NCI-H1105 treated with DMSO at 0.1 percent for 48 hours (cell line): Measurements from ENCODE around the gene ADAMTS18.
"Not testable (repeated sequence)": the region's sequence is repeated elsewhere in the genome, so short reads cannot be mapped to it uniquely, and the experiment has no call there.

Experiments used
- DNase-seq: peaks from one replicate; lab custom pipeline; 2025; lab: John Stamatoyannopoulos, UW

Gene ADAMTS18, protein sequence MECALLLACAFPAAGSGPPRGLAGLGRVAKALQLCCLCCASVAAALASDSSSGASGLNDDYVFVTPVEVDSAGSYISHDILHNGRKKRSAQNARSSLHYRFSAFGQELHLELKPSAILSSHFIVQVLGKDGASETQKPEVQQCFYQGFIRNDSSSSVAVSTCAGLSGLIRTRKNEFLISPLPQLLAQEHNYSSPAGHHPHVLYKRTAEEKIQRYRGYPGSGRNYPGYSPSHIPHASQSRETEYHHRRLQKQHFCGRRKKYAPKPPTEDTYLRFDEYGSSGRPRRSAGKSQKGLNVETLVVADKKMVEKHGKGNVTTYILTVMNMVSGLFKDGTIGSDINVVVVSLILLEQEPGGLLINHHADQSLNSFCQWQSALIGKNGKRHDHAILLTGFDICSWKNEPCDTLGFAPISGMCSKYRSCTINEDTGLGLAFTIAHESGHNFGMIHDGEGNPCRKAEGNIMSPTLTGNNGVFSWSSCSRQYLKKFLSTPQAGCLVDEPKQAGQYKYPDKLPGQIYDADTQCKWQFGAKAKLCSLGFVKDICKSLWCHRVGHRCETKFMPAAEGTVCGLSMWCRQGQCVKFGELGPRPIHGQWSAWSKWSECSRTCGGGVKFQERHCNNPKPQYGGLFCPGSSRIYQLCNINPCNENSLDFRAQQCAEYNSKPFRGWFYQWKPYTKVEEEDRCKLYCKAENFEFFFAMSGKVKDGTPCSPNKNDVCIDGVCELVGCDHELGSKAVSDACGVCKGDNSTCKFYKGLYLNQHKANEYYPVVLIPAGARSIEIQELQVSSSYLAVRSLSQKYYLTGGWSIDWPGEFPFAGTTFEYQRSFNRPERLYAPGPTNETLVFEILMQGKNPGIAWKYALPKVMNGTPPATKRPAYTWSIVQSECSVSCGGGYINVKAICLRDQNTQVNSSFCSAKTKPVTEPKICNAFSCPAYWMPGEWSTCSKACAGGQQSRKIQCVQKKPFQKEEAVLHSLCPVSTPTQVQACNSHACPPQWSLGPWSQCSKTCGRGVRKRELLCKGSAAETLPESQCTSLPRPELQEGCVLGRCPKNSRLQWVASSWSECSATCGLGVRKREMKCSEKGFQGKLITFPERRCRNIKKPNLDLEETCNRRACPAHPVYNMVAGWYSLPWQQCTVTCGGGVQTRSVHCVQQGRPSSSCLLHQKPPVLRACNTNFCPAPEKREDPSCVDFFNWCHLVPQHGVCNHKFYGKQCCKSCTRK (N-terminal part only)

DNA sequence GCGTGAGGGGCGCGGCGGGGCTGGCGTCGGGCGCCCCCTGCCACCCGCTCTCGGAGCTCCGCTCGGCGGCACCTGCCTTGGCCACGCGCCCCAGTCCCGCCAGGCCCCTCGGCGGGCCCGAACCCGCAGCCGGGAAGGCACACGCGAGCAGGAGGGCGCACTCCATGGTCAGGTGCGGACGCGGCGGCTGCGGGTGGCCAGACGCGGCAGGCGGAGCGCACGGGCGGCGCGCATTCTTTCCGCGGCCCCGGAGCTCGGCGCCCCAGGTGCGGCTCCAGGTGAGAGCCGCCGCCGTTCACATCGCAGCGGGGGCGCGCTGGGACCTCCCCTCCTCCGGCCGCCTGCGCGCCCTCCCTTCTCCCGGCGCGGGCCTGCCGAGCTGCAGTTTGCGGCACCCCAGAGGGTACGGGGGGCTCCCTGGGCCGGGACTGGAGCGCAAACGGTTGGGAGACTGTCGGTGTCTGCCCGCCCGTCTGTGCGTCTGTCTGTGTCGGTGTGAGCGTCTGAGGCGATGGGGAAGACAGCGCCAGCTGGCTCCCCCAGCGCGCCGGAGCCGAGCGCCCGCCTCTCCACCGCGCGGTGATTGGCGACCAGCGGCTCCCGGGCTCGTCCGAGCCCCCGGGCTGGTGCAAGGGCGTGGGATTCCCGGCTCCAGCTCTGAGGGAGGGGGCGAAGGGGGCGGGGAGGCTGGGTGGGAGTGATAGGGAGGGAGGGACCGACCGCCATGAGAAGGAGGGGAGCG lies at the start of gene ADAMTS18:
ADAMTS18 (minus strand) TSS at position 505 of the 742 bp plus-strand sequence; CDS start at position 166, 339 bp downstream.
- DNase-seq, result peak; percentile 52

DNA sequence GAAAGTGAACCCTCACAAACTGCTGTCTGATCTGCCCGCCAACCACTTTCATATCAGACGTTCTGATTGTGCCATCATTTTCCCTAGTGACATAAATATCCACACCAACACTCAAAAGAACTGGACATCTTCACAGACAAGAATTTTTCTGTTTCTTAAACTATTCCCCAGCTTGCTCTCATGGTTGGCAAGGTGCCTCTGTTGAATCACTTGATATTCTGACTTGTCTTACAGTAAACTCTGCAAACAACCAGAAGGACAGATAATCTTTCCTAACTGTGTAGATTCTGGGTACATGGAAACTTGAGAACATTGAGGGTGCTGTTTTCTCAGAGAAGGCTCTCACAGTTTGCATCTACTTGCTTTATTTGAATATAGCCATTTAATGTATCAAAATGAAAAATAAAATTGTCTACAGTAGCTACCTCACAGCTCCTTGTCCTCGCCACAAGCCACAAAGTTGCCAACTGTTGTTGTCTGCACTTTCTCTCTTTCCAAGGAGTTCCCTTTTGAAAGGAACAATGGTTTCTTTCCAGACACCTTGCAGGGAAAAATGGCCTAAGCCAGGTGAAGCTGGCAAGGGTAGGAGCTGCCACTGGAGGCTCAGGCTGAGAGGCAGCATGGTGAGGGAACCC lies 46.0 kb upstream of the ADAMTS18 start:
- DNase-seq, result no peak

DNA sequence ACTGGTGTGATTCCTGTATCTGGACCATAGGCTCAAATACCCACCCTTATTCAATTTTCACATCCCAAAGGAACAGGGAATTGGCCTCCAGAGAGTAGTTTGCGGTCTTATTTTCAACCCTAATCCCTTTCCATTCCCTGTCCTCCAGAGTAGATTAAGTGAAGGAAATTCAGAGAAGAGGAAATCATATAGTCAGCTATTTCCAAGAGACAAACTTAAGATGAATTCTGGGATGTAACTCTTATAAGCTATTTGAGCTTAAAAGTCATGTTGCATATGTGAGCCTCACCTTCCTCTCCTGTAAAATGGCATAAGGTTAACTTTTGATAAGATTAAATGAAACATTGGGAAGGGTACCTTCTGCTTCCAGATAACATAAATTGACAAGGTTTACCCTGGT lies 37.4 kb upstream of the ADAMTS18 start:
- DNase-seq, result no peak

DNA sequence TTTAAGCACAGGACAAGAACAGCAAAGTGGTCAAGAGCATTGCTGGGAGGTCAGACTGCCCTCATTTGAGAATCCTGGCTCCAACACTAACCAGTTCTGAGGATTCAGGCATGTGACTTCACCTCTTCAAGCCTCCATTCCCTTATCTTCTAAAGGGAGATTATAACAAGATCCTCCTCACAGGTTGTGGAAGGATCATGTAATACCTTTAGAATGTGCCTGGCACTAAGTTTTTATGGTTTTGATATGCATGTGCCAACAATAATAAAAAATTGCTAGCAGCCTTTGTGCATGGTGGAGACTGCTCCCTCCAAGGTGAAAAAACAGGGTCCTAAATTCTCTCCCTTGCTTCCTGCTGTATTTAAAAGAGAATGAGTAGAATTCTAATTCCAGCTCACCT lies 36.0 kb upstream of the ADAMTS18 start:
- DNase-seq, result no peak

DNA sequence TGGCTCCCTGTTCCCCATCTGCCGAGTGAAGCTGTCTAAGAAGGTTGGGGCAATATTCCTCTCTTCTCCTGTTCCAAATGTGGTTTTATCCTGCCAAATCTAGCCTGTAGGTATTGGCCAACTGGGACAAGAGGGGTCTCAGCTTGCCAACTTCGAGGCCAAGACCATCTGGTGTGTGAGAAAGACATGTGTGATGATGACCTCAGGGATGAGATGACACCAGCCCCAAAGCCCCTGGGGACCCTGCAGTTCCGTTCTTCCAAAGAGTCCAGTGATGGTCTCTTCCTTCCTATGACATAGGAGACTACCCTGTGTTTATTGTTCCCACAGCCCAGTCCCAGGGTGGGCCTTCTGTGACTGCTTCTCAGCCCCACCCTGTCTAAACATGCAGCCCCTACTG lies 34.8 kb upstream of the ADAMTS18 start:
- no peak for DNase-seq

DNA sequence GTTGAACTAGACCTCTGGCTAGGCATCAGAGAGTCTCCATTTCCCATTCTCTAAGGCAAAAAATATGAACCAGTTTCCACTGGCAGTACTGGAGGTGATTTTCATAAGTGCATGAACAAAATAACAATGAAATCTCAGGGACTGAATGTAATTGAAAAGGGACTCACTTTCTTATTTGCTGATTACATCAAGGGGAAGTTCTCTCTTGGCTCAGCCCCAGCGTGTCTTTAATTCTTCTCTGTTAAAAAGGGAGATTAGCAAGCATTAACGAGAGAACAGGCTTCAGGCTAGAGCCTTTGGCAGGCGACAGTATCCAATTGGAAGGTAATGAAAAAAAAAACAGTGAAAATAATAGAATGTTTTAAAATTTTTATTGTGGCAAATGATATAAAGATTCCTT lies 34.0 kb upstream of the ADAMTS18 start:
- DNase-seq, result peak; percentile 28

DNA sequence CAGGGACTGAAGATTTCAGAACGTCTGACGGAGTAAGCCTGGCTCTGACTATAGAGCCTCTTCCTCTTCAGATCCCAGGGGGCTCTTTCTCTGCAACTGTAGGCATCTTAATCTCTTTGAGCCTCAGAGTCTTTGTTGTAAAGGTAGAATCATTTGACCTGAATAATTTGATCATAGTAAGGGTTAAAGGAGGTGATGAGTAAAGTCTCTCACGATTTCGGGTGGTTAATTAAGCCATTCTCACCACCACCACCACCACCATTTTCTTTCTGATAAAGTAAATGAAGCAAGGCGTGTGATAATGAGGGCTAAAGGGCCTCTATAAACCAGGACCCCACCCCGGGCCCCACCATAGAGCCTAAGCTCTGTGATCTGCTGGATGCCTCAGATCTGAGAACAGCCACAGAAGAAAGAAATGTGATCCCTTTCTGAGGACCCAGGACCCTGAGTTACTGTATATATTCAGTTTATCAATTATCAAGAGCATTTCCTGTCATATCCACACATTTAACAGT lies 33.0 kb upstream of the ADAMTS18 start:
- DNase-seq, result no peak

DNA sequence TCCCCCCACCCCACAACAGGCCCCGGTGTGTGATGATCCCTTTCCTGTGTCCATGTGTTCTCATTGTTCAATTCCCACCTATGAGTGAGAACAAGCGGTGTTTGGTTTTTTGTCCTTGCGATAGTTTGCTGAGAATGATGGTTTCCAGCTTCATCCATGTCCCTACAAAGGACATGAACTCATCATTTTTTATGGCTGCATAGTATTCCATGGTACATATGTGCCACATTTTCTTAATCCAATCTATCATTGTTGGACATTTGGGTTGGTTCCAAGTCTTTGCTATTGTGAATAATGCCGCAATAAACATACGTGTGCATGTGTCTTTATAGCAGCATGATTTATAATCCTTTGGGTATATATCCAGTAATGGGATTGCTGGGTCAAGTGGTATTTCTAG lies 28.8 kb upstream of the ADAMTS18 start:
- not testable (repeated sequence) for DNase-seq

DNA sequence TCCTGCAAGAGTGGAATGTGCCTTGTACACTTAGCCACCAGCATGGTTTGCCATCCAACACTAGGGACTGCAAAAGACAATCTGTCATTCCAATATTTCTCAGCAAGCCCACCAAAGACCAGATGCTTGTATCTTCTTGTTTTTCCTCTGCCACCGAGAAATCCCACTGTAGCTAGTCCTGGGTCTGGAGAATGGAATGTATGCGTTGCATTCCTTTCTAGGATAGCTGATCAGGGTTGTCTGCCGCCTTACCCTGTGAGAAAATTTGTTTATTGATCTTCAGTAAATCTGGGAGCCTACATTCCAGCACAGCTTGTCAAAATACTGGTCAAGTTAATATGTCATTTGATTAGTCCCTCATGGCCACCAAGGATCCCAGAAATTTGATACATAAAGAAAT lies 28.1 kb upstream of the ADAMTS18 start:
- no peak for DNase-seq

DNA sequence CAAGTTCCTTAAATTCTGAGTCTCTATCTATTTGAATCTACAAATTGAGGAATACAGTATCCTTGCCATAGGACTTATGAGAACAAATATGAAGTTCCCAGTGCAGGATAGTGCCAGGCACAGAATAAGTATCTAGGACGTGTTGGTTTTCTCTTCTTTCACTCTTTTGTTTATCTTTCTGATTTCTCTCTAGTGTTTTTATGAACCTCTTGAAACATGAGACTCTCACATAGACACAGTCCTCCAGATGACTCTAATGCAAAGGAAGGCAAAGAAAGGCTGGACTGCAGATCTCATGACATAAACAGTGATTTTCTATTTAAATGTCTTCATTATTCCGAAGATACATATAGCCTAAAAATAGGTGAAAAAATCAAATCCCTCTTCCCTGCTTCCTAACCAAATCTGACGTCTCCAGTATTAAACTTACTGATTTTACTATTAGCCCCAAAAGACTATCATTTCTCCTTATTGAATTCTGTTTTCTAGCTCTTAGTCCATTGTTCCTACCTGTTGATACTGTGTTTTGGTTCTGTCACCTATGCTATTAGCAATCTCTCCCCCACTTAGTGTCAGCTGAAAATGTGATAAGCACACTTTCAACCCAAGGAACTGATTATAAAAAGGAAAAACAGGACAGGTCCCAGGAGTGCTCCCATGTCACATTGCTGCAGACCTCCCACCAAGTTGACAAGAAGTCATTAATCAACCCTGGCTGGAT lies 24.9 kb upstream of the ADAMTS18 start:
- no peak for DNase-seq

DNA sequence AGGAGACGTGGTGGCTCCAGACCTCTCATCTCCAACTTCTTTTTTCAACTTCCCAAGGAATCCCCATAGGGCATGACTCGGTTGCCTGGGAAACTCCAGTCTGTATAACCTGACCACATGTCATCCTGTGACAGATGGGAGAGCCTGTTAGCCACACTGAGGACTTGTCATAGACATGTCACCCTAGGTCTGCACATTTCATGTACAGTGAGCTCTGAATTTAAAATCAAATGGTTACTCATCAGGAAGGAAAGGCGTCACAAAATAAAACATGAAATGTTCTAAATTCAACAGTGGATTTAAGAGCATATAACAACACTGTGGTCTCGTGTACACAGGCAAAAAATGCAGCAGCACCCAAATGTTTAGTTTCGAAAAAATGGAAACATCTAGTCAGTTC lies 22.2 kb upstream of the ADAMTS18 start:
- DNase-seq, result no peak

DNA sequence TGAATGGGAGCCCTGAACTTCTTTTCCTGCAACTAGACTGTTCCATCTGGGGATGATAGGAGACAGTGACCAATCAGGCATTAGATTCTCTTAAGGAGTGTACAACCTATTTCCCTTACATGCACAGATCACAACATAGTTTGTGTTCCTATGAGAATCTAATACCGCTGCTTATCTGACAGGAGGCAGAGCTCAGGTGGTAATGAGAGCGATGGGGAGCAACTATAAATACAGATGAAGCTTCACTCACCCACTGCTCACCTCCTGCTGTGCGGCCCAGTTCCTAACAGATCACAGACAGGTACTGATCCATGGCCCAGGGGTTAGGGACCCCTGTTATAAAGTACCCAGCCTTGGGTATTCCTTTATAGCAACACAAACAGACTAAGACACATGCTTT lies 17.4 kb upstream of the ADAMTS18 start:
- no peak for DNase-seq

DNA sequence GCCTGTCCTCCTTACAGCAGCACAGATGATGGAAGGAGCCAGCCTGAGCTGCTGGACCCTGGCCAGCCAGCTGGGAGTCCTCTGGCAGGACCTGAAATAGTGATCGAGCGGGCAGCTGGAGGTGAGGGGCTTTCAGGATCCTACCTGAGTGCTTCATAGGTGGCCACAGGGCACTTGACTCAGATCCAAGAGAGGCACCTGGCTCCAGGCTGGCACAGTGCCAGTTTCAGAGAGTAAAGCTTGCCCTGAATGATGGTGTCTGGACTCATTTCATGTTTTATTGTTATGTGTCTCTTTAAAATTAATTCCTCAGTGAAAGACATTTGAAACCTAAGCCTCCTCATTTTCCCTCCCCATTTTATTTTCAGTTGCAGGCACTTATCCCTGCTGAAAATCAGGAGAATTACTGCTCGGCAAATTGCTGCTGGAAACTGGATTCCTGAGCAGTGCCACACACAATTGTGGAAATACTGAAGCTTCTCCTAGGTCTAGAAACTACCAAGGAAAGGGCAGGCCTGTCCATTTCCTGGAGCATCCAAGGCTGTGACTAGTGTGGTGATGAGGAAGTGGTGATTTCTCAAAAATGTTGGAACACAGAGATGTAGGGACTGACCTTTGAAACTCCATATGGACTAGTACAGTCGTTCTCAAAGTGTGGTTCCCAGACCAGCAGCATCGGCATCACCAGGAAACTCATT lies 16.1 kb upstream of the ADAMTS18 start:
- peak; percentile 97 for DNase-seq

DNA sequence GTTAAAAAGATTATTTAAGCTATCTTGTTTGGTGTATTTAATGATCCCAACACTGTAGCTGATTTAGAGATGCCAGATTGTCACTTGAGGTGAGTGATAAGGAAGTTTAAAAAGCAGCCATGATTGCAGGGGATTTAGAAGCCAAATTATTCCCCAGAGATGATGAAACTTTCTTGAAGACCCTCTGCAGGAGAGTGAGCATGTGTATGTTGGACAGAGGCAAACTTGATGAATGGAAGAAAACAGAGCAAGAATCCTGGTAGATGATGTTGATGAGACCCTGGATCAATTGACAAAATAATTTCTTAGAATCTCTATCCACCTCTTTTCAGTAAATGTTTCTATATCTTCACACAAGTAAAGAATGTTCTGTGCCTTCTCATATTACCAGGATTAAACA lies 14.4 kb upstream of the ADAMTS18 start:
- DNase-seq, result no peak

DNA sequence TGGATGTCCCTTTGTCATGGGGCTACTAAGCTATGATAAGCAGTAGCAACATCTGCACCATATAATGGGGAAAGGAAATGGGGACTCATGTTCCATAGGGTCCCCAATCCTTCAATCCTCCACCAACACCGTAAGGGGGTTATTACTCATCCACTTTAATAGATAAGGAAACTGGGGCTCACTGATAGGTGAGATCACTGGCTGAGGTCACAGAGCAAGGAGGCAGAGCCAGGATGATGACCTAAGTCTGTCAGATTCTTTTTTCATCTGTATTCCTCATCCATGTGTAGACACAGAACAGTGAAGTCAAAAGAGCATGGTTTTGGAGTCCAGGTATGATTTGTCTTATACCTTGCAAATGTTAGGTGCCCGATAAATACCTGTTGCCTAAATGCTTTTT lies 10.5 kb upstream of the ADAMTS18 start:
- DNase-seq, result no peak

DNA sequence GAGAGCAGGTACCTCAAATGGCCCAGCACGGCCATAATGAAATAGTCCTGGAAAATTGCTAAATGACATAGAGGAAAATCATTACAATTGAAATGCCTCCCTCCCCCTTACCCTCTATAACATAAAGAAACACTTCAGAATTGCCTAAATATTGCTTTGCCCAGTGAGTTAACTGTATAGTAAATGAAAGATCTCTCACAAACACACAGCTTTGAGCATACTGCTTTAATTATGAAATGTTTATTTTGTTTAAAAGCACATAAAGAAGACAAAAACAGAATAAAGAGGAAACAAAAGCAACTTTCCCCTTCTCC lies 9.3 kb upstream of the ADAMTS18 start:
- no peak for DNase-seq

DNA sequence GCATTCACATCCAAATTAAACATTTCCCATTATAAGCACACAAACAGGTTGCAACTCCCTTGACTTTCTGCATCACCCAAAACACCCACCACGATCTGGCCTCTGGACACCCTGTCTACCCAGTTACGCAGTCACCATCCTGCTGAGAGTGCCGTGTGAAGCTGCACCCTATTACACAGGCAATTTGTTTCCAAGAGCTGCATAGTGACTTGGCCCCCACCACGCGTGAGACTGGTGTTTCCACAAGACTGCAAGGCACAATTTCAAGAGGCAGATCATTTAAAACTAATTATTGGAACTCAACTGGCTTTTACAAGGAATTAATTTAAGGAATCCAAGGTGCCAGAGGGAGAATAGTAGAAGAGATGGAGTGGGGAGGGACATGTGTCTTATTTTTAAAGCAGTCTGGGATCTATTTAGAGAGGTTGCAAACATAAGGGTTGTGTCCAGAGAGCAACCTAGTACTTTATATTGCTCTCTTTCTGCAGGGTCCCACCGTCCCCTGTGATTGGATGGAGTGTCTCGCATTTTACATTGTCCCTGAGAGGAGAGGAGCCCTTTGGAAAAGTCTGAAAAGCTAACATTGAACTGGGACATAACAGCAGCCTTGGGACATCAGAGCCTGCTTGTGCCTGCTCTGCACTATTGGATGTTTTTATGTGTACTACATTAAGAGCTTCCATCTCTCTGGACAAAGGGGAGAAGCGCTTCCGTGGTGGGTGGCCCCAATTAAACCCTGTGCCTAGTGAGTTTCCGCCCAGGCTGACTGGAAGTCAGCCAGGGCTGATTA lies 8.7 kb upstream of the ADAMTS18 start:
- peak; percentile 72 for DNase-seq

DNA sequence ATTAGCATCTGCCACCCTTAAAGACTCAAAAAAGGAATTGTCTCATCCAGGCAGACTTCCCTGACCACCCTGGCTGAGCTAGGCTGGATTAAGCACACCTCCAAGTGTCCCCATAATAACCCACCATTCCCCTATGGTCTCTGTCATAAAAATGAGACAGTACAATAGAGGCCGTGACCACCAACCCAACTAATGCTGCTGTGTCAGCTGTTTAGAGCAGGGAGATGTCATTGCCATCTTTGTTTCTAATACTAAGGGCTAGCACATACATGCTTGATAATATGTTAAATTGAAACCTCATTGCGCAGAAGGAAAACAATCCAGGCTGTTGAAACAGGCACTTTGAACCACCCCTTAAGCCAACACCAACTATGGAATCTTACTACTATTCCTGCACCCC lies 7.2 kb upstream of the ADAMTS18 start:
- DNase-seq, result no peak

DNA sequence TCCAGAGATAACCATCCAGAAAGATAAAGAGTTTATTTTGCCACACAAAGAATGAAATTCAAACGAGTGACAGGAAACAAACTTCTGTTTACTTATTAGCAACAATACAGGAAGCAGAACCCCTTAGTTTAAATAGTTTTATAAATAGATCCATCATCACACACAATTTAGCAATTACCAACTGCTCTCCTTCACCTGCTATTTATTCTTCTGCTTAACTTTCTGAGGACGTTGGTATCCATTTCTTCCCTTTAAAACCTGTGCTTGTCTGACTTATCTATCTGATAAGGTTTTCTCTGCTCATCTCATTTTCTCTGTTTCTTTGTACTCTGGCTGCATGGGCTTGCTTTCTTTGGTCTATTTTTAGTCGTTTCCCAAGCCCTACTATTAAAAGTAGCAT lies 4.3 kb upstream of the ADAMTS18 start:
- peak; percentile 13 for DNase-seq
